COLO668 (cell line): ENCODE results near the gene XRRA1.
"Not testable (repeated sequence)": the region's sequence is repeated elsewhere in the genome, so short reads cannot be mapped to it uniquely, and the experiment has no call there.

Source experiments
- DNase-seq: peaks from one replicate; lab custom pipeline; 2025; ENCODE audit not compliant: unreplicated experiment; lab: John Stamatoyannopoulos, UW

XRRA1 gene

GRCh38 chr11:74839446-74839845 is 109.4 kb downstream of the XRRA1 start:
- DNase-seq, result no peak

GRCh38 chr11:74838188-74838587 is 110.7 kb downstream of the XRRA1 start:
- no peak for DNase-seq

- DNase-seq, result no peak
These were observed 111.7 kb downstream of the XRRA1 start for GRCh38 chr11:74837191-74837590.

- DNase-seq, result no peak
These were observed 122.0 kb downstream of the XRRA1 start for GRCh38 chr11:74826901-74827300.

- not testable (repeated sequence) for DNase-seq
These were observed 123.3 kb downstream of the XRRA1 start for GRCh38 chr11:74825596-74825995.

GRCh38 chr11:74824285-74824982 is 124.5 kb downstream of the XRRA1 start:
- no peak for DNase-seq

GRCh38 chr11:74822170-74822569 is 126.7 kb downstream of the XRRA1 start:
- DNase-seq, result no peak

- no peak for DNase-seq
These were observed 128.1 kb downstream of the XRRA1 start for GRCh38 chr11:74820763-74821162.

- DNase-seq, result no peak
These were observed 129.5 kb downstream of the XRRA1 start for GRCh38 chr11:74819400-74819799.

- DNase-seq, result no peak
These were observed 130.5 kb downstream of the XRRA1 start for GRCh38 chr11:74818283-74818946.

GRCh38 chr11:74816664-74817063 is 132.2 kb downstream of the XRRA1 start:
- DNase-seq, result no peak

- no peak for DNase-seq
These were observed 132.9 kb downstream of the XRRA1 start for GRCh38 chr11:74815966-74816365.

GRCh38 chr11:74809801-74810200 is 139.1 kb downstream of the XRRA1 start:
- DNase-seq, result no peak

GRCh38 chr11:74806267-74806666 is 142.6 kb downstream of the XRRA1 start:
- no peak for DNase-seq

- no peak for DNase-seq
These were observed 157.4 kb downstream of the XRRA1 start for GRCh38 chr11:74791333-74792100.
